Activated CD4-positive, alpha-beta T cell treated with anti-CD3 and anti-CD28 coated beads for 48 hours (primary cell): ENCODE results near the gene RFTN1.

Experiments used
- DNase-seq: peaks from one replicate; pipeline ENCODE4 v3.0.0-alpha.2; 2020

RFTN1 gene, protein sequence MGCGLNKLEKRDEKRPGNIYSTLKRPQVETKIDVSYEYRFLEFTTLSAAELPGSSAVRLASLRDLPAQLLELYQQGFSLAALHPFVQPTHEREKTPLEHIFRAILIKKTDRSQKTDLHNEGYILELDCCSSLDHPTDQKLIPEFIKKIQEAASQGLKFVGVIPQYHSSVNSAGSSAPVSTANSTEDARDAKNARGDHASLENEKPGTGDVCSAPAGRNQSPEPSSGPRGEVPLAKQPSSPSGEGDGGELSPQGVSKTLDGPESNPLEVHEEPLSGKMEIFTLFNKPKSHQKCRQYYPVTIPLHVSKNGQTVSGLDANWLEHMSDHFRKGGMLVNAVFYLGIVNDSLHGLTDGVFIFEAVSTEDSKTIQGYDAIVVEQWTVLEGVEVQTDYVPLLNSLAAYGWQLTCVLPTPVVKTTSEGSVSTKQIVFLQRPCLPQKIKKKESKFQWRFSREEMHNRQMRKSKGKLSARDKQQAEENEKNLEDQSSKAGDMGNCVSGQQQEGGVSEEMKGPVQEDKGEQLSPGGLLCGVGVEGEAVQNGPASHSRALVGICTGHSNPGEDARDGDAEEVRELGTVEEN

DNA sequence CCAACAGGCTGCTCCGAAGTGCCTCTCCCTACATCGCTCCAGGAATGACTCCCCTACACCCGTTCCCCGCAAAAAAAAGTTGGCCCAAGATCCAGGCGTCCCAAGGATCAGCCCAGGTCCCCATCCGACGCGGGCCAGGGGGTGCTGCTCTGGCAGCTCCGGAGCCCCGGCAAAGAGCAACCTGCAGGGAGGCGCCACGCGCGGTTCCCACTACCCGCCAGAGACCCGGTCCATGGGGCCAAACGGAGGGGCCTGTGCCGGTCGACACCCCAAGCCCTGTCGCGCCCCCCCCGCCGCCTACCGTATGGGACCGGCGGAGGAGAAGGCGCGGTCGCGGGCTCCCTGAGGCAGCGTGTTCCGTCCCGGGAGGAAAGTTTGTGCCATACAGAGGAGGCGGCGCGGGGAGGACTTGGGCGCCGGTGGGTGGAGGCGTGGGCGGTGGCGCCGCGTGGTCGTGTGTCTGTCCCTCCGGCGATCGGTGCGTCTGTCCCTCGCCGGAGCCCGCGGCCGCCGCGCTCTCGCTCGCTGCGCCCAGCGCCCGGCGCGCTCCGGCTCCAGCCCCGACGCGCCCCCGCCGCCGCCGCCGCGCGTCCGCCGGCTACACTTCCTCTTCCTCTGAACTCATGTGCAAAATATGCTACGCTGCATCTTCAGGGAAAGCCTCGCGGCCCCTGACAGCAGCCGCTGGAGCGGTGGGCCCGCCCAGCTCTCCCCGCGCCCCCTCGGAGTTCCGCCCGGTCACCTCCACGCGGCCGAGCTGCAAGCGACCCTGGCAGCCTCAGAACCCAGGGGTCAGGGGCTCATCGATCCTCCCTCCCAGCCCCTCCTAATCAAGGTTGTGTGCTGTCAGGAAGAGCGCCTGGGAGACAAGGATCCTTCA, at the start of gene RFTN1:
Gene RFTN1 (minus strand): TSS at position 559 of the 880 bp plus-strand sequence. CDS start 19,830 bp downstream, outside the sequence.
- peak; percentile 70 for DNase-seq

DNA sequence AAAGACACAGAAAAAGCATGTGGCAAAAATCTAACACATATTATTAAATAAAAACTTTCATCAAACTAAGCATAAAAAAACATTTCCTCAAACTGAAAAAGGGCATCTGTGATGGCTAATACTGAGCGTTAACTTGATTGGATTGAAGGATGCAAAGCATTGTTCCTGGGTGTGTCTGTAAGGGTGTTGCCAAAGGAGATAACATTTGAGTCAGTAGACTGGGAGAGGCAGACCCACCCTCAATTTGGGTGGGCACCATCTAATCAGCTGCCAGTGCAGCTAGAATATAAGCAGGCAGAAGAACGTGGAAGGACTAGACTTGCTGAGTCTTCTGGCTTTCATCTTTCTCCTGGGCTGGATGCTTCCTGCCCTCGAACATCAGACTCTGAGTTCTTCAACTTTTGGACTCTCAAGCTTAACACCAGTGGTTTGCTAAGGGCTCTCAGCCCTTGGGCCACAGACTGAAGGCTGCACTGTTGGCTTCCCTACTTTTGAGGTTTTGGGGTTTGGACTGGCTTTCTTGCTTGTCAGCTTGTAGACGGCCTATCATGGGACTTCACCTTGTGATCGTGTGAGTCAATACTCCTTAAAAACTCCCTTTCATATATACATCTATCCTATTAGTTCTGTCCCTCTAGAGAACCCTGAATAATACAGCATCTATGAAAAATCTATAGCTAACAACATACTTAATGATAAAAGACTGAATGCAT, 46.3 kb upstream of the RFTN1 start:
- no peak for DNase-seq

DNA sequence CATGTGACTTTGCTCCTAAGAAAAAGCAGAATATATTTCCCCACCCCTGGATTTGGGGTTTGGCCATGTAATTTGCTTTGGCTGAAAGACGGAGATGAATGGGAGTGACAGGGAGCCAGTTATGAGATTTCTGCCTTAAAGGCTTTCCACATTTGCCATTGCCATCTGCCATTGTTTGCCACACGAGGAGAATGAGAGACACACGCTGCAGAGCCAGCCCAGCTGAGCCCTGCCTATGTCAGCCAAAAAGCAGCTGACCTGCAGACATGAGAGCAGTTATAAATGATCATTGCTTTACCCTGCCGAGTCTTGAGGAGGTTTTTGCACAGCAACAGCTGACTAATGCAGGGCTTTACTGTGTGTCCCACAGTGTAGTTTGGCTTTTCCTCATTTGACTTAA, 40.6 kb upstream of the RFTN1 start:
- DNase-seq = no peak

DNA sequence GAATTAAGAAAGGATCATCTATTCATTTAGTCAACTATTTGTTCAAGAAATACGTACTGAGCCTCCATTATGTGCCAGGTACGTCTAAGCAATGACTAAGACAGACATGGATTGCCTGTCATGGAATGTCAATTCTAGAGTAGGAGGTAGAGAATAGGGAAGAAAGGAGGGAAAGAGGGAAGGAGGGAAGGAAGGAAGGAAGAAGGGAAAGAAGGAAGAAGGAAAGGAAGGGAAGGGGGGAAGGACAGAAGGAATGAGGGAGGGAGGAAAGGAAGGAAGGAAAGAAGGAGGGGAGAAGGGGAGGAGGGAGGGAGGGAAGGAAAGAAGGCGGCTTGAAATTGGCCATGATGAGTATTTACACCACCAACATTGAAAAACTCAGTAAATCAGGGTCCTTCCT, 39.3 kb upstream of the RFTN1 start:
- DNase-seq = no peak

DNA sequence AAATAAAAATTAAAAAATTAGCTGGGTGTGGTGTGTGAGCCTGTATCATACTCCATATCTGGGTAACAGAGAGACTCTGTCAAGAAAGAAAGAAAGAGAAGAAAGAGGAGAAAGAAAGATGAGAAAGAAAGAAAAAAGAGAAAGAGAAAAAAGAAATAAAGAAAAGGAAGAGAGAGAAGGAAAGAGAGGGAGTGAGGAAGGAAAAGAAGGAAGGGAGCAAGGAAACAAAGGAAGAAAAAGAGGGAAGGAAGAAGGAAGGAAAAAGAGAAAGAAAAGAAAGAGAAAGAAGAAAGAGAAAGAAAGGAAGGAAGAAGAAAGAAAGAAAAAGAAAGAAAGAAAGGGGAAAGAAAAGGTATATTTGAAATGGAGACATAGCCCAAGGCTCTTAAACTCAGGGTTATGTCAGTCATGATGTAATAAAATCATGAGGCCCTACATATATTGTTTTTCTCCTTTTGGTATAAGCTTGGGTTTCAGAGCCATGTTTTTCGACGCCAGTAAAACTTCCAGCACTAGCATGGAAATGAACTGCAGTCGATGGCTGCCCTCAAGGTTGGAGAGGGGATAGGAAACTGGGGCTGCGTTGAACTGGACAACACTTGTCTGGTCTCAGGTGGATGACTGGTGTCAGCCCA, 38.0 kb upstream of the RFTN1 start:
- DNase-seq = no peak

DNA sequence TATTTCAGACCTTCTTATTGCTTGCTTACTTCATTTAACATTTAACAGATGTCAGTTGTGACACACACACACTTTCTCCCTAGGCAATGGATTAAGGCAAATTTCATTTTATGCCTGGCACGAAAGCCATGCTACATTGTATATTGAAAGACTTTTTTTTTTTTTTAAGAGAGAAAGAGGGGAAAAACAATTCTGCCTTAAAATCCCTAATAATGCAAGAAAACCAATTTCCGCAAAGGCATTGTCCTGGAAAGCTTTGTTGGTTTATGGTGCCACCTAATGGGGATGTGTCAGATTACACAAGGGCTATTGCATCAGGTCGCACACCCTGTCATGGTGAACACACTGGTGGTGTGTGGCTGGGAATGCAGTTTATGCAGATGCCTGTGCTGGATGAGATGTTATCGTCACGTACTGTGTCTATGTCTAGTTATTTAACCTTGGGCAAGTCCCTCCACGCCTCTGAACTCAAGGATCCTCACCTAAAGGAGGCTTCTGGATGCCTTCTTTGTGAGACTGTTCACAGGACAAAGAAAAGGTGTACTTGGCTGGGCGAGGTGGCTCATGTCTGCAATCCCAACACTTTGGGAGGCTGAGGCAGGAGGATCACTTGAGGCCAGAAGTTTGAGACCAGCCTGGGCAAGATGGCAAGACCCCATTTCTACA, 37.3 kb upstream of the RFTN1 start:
- peak; percentile 83 for DNase-seq

DNA sequence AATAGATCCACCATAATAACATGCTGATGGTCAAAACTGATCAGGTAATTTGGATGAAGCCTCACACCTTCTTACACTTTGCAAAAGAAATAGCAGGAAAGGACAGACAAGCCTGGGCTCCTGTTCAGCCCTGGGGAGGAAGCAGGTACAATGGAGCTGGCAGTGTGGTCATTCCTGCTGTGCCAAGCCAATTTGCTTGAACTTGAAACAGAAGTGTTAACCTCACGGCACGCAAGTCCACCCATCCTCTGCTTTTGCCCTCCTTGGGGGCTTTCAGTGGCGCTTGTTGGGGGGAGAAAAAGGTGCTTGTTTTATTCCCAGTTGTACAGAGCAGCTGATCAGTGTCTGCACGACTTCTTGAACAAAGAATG, 36.8 kb upstream of the RFTN1 start:
- no peak for DNase-seq

DNA sequence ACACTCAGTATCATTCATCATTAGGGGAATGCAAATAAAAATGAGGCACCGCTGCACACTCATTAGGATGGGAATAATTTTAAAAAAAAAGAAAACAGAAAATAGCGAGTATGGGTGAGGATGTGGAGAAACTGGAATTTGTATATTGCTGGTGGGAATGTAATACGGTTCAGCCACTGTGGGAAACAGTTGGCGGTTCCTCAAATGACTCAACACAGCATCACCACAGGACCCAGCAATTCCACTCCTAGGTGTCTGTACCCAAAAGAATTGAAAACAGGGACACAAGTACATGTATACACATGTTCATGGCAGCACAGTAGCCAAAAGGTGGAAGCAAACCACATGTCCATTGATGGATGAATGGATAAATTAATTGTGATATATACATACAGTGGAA, 35.2 kb upstream of the RFTN1 start:
- no peak for DNase-seq

DNA sequence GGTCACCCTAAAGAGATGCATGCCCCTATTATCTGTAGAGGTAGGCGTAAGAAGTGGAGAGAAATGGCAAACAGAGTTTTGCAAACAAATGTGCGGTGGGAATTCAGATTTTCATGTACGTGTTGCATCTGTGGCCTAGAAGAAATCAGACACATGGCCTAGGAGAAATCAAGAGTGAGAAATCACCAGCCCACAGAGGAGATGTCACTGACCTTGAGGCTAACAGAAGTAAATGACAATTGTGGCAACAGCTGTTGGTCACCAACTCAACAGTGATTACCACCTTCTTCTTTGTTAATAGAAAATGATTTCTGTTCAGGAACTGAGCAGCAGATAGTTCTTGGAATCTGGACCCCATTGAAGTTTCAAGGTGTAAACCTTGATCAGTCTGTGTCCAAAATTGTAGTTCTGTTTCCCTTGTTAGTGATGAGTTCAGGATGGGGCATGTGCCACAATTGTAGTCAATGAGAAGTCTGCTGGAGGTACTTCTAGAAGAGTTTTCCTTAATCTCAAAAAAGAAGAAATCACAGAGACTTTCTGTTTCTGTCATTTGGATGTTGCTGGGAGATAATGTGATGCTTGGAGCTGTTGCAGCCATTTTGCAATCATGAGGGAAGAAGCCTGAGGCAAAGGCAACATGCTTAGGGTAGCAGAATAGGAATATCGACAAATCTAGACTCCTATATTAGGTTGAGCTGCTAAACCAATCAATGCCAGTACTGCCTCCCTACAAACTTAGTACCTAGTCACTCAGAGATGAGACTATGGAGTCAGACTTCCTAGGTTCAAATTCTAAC, 34.3 kb upstream of the RFTN1 start:
- no peak for DNase-seq

DNA sequence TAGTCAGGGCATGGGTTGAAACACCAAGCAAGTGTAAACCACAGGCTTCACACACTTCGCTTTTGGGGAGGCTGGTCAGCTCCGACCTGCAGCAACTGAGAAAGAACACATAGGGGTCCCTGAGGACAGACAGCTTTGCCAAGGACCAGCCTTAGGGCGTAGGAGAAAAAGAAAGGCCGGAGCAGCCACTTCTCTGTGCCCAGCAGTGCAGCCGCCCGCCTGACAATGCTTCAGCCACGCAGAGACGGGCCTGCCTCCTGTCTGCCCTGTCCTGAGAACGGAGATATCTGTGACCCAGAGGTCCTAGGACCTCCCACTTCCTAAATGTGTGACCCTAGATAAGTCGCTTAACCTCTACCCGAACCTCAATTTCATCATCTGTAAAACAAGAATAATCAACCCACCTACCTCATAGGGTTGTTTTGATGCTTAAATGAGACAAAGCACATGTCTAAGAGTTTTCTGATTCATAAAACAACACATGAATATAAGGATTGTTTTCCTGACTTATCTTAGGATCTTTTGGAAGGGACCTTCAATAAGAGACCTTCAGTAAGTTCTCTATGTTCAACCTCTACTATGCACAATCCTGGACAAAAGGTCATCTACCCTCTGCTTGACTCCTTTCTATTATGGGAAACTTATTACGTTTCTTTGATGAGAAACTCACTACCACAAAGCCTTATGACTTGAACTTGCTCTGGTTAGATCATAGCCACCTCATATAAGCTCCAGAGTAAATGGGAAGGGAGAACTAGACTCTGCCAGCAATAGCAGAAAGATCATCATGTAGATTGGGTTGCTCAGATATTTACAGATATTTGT, 32.9 kb upstream of the RFTN1 start:
- DNase-seq = no peak

DNA sequence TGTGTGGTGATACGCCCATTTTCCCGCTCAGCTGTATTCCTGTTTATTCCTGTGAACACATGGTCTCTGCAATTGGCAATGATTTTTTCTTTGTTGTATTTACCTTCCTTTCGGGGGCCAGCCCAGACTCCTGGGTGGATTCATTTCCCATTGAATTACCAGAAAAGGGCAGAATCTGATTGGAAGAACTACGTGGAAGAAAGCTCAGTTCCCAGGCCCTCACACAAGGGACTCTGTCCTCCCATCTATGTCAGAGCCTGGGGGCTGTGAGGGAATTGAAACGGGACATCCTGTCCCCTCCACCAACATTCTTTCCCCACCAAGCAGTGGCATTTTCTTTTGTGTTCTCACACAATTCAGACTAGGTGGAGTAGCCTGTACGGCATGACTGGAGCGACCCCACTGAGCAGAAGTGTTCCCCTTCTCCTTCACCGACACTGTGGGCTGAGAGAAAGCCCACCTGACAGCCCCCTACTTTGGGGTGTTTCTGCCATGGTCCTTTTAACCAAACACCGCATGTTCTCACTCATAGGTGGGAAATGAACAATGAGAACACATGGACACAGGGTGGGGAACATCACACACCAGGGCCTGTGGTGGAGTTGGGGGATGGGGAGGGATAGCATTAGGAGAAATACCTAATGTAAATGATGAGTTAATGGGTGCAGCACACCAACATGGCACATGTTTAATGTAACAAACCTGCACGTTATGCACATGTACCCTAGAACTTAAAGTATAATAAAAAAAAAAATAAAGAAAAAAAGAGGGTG, 32.1 kb upstream of the RFTN1 start:
- no peak for DNase-seq

DNA sequence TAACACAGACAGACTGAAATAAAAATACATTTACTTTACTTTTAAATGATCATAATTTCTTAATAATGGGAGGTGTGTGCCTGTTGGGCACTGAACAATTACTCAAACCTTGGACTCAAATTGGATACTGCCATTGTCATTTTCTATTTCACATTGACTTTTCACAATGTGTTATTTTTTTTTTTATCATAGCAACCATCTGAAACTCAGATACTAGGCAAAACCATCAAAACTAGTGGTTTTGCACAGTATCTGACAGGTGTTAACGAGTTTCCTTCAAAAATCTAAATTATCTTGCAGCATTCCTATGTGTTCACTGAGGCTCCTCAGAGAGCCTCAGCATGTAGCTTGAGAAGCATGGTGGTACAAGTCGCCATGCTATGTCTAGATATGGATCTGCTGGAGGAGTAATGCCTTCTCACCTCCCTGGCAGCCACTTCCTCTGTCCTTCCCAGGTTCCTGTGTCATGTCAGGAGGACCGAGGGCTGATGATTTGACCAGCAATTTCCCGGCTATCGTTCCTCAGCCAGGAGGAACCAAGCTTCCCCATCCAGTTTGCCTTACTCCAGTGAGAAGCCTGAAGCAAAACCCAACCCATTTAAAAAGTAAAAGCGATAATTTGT, 29.9 kb upstream of the RFTN1 start:
- no peak for DNase-seq

DNA sequence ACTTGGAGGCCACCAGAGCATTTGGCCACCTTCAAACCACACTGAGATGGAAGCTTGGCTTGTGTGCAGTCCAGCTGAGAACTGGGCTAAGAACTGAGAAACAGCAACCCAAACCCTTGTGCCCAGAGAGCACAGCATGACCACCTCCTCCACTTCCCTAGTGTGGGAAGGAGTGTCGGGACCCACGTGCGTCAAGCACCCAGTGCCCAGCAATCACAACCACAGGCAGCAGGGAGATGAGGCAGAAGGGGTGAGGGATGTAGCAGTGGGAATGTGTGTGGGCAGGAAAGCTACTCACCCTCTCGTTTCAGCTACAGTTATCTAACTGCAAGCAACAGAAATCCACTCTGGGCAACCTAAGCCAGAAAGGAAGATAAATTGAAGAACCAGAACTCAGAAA, 25.0 kb upstream of the RFTN1 start:
- DNase-seq = no peak

DNA sequence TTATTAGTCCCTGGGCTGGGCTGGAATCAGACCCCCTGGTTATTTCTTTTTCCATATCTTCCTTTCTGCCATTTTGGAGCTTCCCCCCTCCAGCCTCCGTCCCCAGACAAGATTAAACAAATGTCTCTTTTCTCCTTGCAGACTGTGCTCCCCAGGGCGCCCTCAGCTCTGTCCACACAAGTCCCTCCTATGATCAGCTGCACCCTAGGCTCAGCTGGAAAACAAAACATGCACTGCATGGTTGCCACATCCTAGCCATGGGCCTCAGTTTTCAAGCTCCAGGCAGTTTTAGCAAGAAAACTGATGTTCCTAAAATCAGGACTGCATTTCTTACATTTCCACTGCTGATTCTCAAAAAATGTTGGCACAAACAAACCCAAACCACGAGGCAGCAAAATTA, 23.5 kb upstream of the RFTN1 start:
- DNase-seq = no peak

DNA sequence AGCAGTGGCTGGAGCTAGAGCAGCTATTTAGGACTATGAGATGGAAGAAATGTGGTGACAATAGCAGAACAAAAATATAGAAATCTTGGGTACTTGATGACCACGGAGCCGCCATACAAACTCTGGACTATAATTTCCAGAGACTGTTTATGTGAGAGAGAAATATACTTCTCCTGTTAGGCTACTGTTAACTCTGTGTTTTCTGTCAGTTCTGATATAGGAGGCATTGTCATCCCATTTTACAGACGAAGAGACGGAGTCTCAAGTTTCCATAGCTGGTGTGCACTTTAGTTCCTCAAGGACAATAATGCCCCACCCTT, 22.8 kb upstream of the RFTN1 start:
- no peak for DNase-seq

DNA sequence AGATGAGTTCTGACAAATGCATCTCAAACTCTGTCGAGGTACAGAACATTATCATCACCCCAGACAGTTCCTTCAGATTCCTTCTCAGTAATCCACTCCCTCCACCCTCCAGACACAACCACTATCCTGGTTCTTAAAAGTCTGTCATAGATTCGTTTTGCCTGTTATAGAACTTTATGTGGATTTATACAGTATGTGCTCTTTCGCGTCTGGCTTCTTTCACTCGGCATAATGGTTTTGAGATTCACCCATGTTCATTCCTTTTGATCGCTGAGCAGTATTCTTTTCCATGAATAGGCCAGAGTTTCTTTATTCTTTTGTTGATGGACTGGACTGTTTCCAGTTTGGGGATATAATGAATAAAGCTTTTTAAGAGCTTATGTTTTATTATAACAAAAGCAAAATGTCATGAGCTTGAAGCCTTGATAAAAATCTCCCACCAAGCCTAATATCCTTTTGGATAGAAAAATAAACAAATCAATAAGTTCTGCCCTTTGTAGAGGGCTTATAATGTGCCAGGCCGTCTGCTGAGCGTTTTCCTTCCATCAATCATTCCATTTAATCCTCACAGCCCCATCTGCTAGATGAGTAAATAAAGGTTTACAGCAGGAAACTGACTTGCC, 21.3 kb upstream of the RFTN1 start:
- no peak for DNase-seq

DNA sequence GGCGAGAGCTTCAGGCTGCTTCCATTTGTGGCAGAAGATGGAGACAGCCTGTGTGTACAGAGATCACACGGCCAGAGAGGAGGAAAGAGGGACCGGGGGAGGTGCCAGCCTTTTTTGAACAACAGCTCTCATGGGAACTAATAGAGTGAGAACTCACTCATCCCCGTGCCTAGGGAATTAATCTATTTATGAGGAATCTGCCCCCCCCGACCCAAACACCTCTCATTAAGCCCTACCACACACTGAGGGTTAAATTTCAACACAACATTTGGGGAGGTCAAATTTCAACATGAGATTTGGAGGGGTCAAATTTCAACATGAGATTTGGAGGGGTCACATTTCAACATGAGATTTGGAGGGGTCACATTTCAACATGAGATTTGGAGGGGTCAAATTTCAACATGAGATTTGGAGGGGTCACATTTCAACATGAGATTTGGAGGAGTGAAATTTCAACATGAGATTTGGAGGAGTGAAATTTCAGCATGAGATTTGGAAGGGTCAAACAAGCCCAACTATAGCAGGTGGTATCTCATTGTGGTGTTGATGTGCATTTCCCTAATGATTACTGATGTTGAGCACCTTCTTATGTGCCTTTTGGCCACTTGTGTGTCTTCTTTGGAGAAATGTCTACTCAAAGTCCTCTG, 20.6 kb upstream of the RFTN1 start:
- no peak for DNase-seq

DNA sequence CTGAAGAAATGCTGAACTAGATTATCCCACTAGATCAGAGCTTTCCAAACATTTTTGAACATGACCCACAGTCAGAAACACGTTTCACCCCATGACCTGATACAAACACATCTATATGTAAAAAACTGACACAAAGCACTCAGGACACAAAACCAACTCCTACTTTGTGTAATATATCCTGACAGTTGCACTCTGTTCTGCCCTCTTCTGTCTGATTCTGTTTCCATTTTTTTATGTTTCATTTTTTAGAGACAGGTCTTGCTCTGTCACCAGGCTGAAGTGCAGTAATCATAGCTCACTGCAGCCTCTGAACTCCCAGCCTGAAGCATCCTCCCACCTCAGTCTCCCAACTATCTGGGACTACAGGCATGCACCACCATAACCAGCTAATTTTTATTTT, 15.8 kb upstream of the RFTN1 start:
- DNase-seq = no peak
